GM18951 (cell line): ENCODE data around the gene HSPA4.
"Not testable (repeated sequence)": the region's sequence is repeated elsewhere in the genome, so short reads cannot be mapped to it uniquely, and the experiment has no call there.

ENCODE experiments used
- POLR2A ChIP-seq: IDR thresholded peaks from 4 replicates; pipeline ENCODE4 v1.6.1; 2011; ENCODE audit warnings: mild to moderate bottlenecking; ENCODE audit not compliant: insufficient read length, insufficient read depth; ENCODE audit errors: extremely low read depth
- in situ Hi-C: fragments of 300-500 bp; cut with MboI; formaldehyde crosslinking; loops from one replicate; pipeline ENCODE4 v1.12.0; 2022; ENCODE audit warnings: low sequenced_read_pairs, mixed read lengths, inconsistent platforms; ENCODE audit not compliant: unreplicated experiment

Gene HSPA4

GRCh38 chr5:133051542-133052316, at the start of gene HSPA4:
Gene HSPA4 (plus strand): TSS chr5:133052013. CDS start chr5:133052251, 238 bp downstream.
- TF ChIP-seq POLR2A = peak; percentile 91
- in situ Hi-C loops = no loop called here

- TF ChIP-seq POLR2A = no peak
- in situ Hi-C loops = no loop called here
These were observed 45.2 kb upstream of the HSPA4 start for GRCh38 chr5:133006653-133007052.

GRCh38 chr5:133008455-133008854, 43.4 kb upstream of the HSPA4 start:
- in situ Hi-C loops = not testable (repeated sequence)

GRCh38 chr5:133015466-133015865, 36.3 kb upstream of the HSPA4 start:
- in situ Hi-C loops = no loop called here
- no peak for TF ChIP-seq POLR2A

GRCh38 chr5:133017964-133018363, 33.8 kb upstream of the HSPA4 start:
- in situ Hi-C loops = no loop called here
- TF ChIP-seq POLR2A = no peak

GRCh38 chr5:133019471-133019870, 32.3 kb upstream of the HSPA4 start:
- in situ Hi-C loops = not testable (repeated sequence)

DNA sequence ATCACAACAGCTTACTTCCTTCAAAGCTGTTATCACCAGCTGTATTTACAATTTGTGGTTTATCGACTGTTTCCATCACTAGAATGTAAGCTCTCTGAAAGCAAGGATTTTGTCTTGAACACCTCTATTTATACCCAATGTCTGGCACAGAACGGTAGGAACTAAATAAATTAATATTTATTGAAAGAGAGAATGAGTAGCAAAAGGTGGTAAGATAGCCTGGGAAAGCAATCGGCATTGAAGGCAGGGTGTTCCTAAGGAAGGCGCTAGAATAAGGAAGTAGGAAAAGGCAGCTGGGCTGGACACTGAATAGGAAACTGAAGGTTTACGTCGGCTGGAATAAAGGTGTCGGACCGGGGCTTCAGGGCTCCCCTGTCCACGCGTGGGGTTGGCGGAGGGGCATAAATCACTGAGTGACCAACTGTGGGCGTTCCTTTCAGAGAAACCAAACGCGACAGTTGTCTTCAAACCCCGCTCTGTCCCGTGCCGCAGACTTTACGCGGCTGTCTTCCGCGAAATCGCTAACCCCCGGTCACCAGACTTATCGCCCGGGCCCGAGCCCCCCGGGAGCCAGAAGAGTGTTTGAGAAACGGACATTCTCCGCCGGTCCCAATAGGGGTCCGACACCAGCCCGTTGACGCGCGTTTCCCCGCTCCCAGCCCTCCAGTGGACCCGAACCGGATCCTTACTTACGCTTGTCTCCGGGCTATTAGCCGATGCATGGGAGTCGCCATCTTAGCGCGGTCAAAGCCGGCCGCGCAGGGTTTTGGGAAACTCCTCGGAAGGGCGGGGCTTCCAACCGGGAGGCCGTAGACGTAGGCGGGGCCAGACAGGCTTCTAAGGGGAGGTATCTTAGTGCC, 25.8 kb upstream of the HSPA4 start, which contains the start of gene ZCCHC10:
Gene ZCCHC10, minus strand, starts transcription at position 746 of the 860 bp plus-strand sequence. Its CDS starts 12 bp downstream, at position 734.
- in situ Hi-C loops = loop anchor here (25.0 kb wide), 1 partner anchor 1436 kb away; no protein-coding TSS in a partner anchor
- TF ChIP-seq POLR2A = peak; percentile 90

DNA sequence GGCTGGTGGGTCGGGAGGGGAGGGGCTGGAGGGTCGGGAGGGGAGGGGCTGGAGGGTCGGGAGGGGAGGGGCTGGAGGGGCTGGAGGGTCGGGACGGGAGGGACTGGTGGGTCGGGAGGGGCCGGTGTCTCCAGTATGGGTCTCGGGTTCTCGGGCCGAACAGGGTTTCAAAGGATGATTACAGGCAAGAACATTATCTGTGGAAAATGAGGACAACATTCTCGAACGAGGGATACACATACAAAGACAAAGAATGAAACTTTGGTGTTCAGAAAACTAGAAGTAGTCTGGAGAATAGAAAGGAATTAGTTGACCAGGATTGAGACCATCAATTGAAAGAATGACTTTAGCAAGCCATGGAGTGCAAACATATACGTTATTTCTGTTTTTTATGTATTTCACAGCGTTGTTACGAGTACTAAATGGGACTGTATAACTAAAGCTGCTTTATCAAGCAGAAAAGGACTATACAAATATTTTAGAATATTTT, 25.1 kb upstream of the HSPA4 start:
- no peak for TF ChIP-seq POLR2A
- in situ Hi-C loops = loop anchor here (25.0 kb wide), 1 partner anchor 1436 kb away; no protein-coding TSS in a partner anchor

DNA sequence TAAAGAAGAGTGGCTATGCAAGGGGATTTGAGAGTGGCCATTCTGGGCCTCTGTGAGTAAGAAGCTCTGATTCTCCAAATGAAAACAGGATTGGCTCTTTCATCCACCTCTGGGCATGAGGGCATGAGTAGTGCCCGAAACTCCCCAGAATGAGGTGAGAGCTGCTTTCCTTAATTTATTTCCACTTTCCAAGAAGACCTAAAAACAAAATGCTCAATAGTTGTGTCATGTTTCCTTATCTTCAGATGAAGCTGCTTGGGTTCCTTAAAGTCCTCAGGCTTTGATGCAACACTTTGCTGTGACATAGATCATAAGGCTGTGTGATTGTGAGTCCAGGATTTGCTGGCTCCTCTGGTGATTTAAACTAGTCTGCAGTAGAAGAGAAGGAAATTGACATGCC, 22.4 kb upstream of the HSPA4 start:
- in situ Hi-C loops = loop anchor here (25.0 kb wide), 1 partner anchor 1433 kb away; no protein-coding TSS in a partner anchor
- TF ChIP-seq POLR2A = no peak

DNA sequence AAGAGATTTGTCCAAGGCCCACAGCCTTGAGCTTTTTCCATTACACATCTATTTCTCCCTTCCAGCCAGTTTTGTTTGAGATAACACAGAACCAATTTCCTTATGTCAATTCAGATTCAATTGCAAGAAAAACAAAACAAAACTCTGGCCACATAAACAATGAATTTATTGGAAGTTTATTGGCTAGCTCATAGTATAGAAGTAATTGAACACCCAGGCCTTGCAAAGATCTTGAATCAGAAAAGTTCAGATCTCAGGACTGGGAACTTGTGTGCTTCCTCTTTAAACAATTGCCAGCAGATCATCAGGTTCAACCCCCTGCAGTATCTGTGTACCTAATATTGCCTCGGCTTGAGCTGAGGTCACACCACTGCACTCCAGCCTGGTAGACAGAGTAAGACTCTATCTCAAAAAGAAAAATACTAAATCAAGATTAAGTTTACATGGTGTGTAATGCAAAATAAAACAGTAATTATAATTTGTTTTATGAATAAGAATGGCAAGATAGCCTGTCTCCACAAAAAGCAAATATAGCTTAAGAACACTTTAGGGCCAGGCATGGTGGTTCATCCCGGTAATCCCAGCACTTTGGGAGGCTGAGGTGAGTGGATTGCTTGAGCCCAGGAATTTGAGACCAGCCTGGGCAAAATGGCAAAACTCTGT, 21.3 kb upstream of the HSPA4 start:
- in situ Hi-C loops = loop anchor here (25.0 kb wide), 1 partner anchor 1432 kb away; no protein-coding TSS in a partner anchor
- no peak for TF ChIP-seq POLR2A

GRCh38 chr5:133032852-133033742, 18.7 kb upstream of the HSPA4 start:
- in situ Hi-C loops = loop anchor here (25.0 kb wide), 1 partner anchor 1429 kb away; no protein-coding TSS in a partner anchor
- no peak for TF ChIP-seq POLR2A

GRCh38 chr5:133034064-133034463, 17.7 kb upstream of the HSPA4 start:
- TF ChIP-seq POLR2A = no peak
- in situ Hi-C loops = loop anchor here (25.0 kb wide), 1 partner anchor 1428 kb away; no protein-coding TSS in a partner anchor
